Upper lobe of left lung (tissue), 4 donors: Measurements from ENCODE around the gene FEZ2.

Experiments used
- POLR2A ChIP-seq, 4 donors: fragments of 450-650 bp; IDR thresholded peaks; one replicate each; pipeline ENCODE4 v1.5.1; 2016 to 2017; ENCODE audit warnings: antibody characterized with exemption in 4 of 4, mild to moderate bottlenecking in 2 of 4
- TF ChIP-seq, protein P1 (sequence below), 6 experiments: fragments of 450-650 bp in 4 of 6; fragments of 200-600 bp in 2 of 6; sonication (generic) in 2 of 6; IDR thresholded peaks; one replicate each; pipeline ENCODE4 v1.5.1; 2016 to 2019; ENCODE audit warnings: antibody characterized with exemption in 6 of 6

DNA sequence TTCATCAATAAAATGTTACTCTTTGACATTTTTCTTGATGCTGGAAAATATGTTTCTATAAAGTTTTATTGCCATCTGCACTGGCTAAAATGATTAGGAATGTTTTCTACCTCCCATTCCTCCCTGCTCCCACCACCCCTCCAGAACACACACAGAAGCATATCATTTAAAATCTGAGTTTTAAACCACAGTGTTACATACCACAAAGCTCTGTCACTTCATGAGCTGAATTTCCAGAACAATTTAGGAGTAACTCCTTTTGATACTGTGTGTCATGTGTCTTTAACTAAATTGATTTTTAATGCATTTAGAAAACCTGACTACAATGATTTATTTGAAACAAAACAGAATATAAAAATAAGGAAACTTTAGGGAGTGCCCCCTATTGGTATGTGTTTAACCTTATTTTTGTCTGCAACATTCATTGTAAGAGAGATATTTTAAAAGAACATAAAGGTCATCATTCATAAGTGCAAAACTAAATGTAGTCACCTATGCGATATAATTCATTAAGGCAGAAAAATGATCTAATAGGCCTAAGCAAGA lies 52.0 kb downstream of the FEZ2 start:
- TF ChIP-seq, protein P1, sequence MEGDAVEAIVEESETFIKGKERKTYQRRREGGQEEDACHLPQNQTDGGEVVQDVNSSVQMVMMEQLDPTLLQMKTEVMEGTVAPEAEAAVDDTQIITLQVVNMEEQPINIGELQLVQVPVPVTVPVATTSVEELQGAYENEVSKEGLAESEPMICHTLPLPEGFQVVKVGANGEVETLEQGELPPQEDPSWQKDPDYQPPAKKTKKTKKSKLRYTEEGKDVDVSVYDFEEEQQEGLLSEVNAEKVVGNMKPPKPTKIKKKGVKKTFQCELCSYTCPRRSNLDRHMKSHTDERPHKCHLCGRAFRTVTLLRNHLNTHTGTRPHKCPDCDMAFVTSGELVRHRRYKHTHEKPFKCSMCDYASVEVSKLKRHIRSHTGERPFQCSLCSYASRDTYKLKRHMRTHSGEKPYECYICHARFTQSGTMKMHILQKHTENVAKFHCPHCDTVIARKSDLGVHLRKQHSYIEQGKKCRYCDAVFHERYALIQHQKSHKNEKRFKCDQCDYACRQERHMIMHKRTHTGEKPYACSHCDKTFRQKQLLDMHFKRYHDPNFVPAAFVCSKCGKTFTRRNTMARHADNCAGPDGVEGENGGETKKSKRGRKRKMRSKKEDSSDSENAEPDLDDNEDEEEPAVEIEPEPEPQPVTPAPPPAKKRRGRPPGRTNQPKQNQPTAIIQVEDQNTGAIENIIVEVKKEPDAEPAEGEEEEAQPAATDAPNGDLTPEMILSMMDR (IDR thresholded peaks at IDR 0.05) = no peak
- no peak for TF ChIP-seq POLR2A (IDR thresholded peaks at IDR 0.05)
